ENCODE data around the gene EN1.

EN1 gene

DNA sequence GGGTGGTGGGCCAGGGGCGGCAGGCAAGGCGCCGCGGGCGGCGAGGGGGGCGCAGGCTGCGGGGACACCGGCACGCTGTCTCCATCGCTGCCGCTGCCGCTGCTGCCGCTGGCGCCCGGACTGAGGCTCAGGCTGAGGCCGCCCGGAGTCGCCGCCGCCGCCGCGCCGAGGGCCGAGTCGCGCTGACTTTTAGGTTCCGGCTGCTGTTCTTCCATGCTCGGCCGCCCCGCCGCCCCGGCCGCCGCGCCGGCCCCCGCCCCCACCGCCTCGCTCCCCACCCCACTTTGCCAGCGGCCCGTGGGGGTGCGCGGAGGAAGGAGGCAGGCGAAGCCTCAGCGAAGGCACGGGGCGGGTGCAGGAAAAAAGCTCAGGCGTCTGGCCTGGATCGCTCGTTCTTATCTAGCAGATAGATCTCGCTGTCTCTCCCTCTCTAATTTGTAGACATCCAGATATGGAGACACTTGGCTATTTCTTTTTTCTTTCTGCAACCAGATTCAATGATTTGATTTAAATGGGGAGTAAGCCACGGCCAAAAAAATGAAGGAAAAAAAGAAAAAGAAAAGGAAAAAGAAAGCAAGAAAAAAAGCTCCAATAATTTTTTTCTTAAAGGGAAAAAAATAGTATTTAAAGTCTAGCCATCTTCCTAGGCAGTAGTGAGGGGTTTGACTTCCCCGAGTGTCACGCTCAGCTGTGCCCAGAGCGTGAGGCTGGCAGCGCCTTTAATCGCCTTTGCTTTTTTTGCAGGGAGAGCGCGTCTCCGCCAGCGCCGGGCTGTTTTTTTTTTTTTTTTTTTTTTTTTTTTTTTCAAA lies at the start of gene EN1:
EN1 (minus strand) TSS at position 696 of the 809 bp plus-strand sequence; CDS start at position 215, 481 bp downstream.
- FAIRE-seq = no peak
- DNase-seq (ENCODE audit: extremely low spot score, insufficient read length, low read depth) = no peak

DNA sequence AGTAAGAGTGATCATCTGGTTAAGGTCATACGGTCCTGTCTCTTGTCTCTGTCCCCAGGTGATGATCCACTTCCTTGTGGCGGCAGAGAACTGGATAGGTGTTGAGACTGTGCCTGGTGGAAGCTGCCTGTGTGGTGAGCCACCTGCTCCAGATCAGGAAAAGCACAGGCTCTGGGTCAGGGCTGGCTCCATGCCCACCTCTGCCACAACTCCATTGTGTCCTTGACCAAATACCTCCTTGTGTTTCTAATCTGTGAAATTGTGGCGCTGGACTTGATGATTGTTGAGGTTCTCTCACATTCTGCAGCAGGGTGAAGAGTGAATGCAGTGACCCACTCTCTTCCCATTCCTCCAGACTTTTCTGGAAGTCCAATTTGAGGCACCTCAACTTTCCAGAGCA lies 45.7 kb upstream of the EN1 start:
- FAIRE-seq = no peak
- no peak for DNase-seq (ENCODE audit: extremely low spot score, insufficient read length, low read depth)

DNA sequence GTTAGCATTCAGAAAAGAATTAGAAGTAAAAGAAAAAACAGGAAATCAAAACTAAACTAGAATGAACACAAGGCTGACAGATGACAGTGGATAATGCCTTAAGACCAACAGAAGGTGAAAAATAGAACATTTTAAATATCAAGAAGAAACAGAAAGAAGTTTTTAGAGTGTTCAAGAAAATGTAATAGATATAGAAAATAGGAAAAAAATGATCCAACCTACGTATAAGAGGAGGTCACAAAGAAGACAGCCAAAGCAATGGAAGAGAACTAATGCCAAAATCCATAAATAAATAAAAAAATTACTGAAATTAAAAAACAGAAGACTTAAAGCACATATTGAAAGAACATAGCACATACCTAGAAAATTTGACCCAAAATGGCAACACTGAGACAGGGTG lies 42.5 kb upstream of the EN1 start:
- DNase-seq (ENCODE audit: extremely low spot score, insufficient read length, low read depth) = no peak
- FAIRE-seq = no peak

DNA sequence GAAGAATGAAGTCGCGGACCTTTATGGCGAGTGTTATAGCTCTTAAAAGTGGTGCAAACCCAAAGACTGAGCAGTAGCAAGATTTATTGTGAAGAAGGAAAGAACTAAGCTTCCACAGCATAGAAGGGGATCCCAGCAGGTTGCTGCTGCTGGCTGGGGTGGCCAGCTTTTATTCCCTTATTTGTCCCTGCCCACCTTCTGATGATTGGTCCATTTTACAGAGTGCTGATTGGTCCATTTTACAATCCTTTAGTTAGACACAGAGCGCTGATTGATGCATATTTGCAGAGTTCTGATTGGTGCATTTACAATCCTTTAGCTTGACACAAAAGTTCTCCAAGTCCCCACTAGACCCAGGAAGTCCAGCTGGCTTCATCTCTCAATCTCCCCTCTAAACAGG lies 36.3 kb upstream of the EN1 start:
- DNase-seq (ENCODE audit: extremely low spot score, insufficient read length, low read depth) (no peak), FAIRE-seq (no peak)

DNA sequence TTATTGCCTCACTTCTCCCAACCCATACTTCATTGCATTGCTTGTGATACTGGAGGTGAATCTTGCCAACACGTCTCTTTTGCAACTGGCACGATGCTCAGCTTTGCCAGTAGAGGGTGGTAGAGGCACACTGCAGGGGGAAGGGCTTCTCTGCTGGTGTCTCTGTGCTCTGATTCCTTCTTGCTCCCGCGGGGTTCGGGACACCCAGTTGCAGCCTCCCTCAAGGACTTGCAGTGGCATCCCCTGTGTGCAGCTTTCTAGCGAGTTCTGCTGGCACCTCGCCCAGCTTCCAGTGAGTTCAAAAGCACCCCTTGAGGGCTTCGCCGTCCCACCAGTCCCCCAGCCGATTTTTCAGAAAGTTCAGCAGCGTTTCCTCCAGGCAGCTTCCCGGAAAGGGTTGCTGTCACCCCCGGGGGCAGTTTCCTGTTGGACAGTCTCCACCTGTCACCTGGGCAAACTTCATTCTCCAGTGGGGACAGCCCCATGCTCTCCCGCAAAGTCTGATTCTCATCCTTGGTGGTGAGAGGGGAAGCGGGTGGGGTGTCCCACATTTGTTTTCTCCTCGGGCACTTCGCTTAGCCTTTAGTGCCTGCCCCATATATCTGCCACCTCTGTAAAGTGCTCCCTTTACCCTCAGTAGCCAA lies 35.4 kb upstream of the EN1 start:
- peak; percentile 36 for DNase-seq (ENCODE audit: extremely low spot score, insufficient read length, low read depth)
- peak; percentile 70 for FAIRE-seq

DNA sequence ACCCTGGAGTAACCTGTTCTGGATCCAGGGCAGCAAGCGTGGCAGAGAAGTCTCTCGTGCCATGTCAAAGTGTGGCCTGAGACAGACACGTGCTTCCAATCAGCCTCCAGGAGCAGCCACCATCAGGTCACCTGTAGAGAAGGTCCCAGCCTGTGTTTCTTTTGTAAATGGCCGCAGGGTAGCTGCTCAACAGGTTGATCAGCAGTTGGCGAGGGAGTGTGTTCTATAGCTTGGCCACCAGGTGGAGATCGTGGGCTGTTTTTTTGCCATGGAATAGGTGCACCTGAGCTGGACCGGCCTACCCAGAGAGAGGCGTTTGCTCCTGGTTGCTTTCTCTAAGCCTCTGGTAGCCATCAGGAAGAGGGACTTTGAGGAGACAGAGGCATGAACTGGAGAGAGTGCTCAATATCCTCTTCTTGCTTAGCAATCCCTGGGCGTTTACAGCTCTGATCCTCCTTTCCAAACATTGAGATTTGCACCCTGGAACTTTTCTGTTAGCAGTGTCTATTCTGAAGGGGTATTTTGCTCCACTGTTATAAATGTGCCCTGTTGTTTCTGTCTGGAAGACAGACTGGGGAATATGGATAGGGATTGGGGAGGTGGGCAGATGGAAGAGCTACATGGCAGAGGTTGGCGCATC lies 34.2 kb upstream of the EN1 start:
- DNase-seq (ENCODE audit: extremely low spot score, insufficient read length, low read depth) = peak; percentile 47
- FAIRE-seq = peak; percentile 82

DNA sequence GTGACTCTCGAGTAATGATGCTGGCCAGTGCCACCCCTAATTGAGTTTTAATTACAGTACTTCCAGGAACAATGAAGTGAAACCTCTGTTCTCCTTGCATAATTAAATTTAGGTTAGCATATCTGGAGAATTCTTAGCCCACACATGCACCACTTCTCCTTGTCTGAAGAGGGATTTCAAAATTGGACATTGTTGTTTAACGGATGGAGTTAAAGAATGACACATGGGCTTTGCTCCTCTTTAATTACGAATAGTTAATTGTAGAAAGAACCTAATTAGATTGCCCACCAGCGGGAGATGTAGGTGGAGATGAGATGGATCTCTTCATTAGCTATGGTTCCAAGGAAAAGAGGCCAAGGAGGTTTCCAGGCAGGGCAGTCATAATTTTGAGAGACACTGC lies 33.1 kb upstream of the EN1 start:
- DNase-seq (ENCODE audit: extremely low spot score, insufficient read length, low read depth) = no peak
- no peak for FAIRE-seq

DNA sequence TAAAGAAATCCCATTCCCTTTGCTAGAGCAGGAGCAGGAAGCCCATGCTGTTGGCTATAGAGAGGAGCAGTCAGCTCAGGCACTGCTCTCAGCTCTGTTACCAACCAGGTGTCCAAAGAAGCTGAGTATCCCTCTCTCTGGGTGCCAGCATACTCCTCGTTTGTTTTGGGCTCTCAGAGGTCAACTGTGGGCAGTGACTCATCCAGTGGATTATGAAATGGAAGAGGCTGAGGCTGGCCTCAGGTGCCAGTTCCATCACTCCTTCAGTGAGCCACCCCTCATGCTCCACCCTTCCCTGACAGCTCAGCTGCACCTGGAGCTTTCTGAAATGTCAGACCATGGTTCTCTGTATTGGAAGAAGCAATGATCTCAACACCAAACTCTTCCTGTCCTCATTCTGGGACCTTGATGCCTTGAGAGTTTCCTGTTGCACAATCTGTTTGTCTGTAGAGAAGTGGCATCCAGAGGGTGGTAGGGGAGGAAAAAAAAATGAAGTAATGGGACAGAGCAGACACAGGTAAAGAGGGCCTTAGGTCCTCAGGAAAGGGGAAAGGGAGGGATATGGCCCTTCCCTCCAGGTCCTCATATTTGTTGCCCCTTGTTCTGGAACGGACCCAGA lies 31.2 kb upstream of the EN1 start:
- FAIRE-seq (no peak), DNase-seq (ENCODE audit: extremely low spot score, insufficient read length, low read depth) (no peak)

DNA sequence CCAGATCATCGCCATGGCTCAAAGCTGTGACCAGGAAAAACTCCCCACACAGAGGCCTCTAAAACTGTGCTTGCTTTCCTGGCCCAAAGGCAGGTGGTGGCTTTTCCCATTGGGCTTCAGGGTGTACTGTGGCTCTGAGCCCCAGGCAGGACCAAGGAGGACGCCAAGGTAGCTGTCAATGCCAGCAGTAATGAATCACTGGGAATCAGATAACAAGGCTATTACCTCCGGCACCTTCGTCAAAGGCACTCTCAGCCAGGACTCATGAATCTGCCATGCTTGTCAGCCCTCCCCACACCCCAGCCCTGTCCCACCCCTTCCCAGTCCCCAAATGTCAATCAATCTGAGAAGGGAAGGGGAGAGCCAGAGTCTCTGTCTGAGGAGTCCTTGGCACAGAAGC lies 27.9 kb upstream of the EN1 start:
- FAIRE-seq (no peak), DNase-seq (ENCODE audit: extremely low spot score, insufficient read length, low read depth) (no peak)

DNA sequence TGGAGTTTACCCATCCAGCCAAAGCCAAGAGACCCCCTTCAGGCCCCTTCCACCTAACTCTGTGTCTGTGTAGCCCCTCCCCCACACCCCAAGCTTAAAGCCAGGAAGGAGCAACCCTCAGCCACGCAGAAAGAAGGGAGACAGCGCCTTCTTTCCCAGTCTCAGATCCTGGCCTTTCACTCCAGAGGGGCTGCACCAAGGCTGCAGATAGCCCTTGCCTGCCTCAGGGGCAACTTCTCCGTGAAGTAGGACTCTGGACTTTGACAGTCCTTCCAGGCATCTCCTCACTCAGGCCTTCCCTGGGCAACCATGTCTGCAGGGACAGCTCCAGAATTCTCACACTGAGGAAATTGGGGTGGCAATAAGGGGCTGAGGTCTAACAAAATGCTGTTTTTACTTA lies 26.9 kb upstream of the EN1 start:
- no peak for FAIRE-seq
- no peak for DNase-seq (ENCODE audit: extremely low spot score, insufficient read length, low read depth)

DNA sequence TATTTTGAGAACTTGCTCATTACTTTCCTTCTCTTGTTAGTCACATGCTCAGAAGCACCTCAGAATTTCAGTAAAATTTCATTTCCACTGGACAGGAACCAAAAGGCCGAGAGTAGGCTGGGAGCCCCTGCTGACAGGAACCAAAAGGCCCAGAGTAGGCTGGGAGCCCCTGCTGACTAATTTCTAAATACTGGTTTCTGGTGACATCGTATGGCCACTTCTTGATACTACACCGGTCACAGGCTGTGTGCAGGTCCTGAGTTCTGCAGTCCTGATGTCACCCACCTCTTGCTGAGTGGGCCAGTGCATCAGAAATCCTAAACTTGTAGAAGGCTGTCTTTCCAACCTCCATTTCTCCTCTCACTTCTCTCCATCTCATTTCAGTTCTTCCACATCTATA lies 17.7 kb upstream of the EN1 start:
- FAIRE-seq (peak; percentile 44), DNase-seq (ENCODE audit: extremely low spot score, insufficient read length, low read depth) (no peak)

DNA sequence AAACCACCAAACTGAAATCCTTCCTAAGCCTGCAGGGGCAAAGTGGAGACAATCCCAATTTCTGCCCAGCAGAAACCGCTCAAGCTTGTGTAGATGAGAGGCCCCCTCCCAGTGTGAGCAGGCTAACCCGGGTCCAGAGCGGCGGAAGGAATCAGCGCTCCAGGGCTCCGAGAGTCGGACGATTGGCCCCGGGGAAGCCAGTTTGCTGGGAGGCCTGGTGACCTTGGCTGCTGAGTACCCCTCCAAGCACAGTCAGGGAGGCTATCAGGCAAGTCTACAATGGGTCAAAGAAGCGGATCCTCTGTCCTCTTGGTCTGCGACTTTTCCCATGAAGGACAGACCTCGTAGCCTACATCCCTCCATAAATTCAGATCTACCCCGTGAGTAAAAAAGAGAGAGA lies 16.8 kb upstream of the EN1 start:
- FAIRE-seq (no peak), DNase-seq (ENCODE audit: extremely low spot score, insufficient read length, low read depth) (no peak)

DNA sequence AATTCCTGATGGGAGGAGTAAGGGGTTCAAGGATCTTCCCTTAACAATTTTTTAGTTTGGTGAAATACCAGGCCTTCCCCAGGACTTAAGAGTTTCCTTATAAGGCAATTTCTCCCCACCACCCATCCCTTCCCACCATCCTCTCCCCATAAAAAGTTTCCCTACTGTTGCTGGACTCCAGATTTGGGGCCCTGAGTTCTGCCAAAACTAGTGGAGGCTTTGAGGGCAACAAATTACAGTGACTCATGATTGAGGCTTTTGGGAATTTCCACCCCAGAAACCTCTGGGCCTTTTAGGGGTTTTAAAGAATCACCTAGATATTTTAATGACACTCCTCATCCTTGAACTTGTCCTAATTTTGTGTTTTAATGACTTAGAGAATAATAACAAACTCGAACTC lies 14.3 kb upstream of the EN1 start:
- DNase-seq (ENCODE audit: extremely low spot score, insufficient read length, low read depth) = no peak
- no peak for FAIRE-seq

DNA sequence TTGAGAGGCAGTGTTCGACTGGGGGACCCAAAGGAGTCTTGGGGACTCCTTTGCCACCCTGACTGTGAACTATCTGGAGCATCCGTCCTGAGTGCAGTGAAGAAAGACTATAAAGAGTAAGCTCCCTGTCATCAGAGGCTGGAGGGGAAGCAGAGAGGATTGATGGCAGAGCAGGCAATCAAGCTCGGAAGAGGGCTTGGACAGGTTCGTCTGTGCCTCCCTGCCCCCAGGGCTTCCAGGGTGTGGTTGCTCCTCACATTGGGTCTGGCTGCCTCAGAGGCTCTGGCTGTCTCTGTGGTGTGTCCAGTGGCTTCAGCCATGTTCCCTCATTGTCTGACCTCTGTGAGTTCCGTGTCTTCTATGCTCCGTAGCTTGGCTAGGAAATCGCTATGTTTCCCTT lies 13.8 kb upstream of the EN1 start:
- DNase-seq (ENCODE audit: extremely low spot score, insufficient read length, low read depth) = no peak
- no peak for FAIRE-seq

DNA sequence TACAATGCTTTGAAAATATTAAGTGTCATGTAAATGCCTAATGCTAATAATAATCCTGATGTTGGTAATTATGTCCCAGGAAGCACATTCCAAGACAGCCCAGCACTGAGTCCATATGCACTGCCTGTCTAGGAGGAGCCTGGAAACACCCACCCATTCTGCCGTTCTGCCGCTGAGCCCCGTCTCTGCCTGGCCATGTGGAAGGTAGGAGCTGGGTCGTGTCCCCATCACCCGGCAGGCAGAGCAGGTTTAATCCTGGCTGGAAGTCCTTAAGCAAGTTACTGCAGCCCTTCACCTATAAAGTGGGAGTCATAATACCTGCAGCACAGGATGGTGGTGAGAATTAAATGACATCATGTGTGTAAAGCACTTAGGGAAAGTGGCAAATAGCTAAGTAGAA lies 13.1 kb upstream of the EN1 start:
- no peak for DNase-seq (ENCODE audit: extremely low spot score, insufficient read length, low read depth)
- no peak for FAIRE-seq

DNA sequence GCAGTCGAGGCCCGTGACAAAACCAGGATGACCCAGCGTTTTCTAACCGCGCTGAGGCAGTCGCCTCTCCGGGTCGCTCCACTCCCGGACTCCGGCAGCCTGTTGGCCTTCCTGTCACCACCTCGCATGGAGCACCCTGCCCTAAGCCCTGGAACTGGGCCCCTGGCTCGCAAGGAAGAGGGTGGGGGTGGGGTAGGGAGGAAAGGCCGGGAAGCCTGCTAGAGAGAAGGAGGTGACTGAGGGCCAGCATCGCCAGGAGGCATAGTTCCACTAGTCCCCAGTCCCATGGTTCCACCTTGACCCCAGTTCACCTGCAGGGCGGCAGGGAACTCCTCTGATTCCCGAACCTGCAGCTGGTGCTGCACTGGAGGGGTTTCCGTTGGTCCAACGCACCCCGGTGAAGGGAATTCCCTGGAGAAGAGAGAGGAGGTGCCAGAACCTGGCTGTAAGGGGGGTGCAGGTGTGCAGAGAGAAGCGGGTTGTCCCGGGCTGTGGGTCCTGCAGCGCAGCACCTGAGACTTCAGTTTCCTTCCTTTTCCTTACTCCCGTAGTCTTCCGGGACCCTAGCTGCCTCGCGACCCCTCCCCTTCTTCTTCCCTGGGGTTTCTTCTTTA lies 11.8 kb upstream of the EN1 start:
- FAIRE-seq = no peak

DNA sequence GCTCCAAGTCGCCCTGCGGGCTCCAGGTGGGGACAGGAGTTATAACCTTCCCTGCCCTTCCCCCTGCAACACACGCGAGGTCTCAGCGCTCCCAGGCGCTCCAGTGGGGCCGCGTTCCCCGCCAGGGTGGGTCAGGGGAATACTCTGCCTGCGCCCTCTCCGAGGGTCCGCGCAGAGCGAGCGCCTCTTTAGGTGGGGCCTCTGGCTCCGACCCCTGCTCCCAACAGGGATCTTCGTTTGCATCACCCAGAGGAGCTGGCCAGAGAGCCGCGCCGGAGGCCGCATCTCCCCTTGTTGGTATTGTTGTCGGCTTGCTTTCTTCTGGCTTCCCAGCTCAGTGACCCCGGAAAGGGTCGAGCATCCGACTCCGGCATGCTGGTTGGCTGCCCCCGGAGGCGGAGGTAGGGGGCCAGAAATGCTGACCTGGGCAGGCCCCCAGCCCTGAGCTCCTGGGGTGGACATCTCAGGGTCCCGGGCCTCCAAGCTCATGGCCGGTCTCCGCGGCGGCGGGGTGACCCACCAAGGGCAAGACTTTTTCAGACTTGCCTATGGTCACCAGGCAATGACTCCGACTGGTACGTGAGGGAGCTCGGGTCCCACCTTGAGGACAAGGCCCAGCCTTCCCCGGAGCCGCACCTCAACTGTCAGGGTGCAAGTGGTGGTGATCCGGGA lies 11.2 kb upstream of the EN1 start:
- DNase-seq (ENCODE audit: extremely low spot score, insufficient read length, low read depth) = no peak
- no peak for FAIRE-seq

More for the DNA sequence above, 11.8 kb upstream of the EN1 start:
- DNase-seq (ENCODE audit: extremely low spot score, insufficient read length, low read depth) = no peak

DNA sequence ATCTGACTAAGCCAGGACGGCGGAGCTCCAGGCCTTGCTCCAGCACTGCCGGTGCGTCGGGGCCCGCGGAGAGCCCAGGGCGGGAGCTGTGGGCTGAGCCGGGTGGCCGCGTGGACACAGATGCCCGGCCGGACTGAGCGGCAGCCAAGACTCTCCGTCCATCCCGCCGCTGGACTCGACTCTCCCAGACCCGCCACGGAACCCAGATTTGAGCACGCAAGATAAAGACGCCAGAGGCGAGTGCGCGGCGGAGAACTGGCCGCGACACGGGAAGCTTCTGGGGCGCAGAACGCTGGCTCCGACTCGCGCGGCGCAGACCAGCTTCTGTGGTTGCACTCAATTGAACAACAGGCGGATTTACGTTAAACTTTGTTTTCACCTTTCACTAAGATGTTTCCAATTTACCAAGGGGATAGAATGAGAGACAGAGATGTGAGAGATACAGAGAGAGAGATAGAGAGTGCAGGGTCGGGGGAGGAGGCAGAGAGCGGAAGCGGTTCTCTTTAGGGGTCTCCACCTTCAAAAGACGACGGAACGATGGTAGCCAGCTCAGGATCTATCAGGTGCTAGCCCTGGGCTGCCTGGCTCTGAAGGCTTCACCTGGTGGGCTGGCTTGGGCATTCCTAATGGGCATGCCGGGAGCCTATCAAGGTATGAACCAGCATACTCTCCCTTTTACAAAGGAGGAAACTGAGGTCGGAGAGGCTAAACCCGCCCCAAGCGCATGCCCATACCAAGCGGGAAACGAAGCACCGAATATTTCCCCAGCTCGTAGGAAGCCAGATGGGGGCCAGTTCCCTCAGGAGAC lies 10.4 kb upstream of the EN1 start:
- DNase-seq (ENCODE audit: extremely low spot score, insufficient read length, low read depth) = no peak
- FAIRE-seq = no peak

DNA sequence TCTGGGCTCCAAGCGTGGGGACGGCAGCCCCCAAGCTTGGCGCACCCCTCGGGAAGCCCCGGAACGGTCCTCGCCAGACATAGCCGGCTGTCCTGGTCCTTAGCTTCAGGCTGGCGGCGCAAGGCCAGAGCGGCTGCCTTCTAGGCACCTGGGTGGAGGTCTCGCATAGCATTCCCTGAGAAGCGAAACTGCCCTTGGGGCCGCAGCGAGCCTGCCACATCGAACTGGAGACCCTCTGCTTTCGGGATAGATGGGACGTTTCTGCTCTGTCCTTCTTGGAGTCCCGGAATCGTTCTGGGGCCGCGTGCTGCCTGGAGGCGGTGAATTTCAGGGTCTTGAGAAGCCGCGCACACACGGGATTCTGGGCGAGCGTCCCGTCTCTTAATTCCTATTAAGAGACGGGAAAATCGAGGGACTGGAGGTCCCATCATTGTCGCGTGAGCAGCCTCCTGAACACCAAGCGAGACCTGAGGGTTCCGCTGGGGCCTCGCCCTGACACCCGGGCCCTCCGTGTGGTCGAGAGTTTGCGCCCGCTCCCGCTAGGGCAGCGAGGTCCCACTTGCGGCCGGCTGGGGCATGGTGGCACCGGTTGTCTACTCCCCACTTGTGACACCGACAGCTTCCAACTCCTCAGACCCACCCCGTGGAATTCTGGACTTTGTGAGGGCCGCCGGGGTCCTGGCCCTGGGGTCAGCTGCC lies 9.7 kb upstream of the EN1 start:
- DNase-seq (ENCODE audit: extremely low spot score, insufficient read length, low read depth) (no peak), FAIRE-seq (no peak)
